ENCODE results near the gene SRD5A1.

GRCh38 chr5:6721442-6721841 lies 88.2 kb downstream of the SRD5A1 start:
- TF ChIP-seq, protein P1, sequence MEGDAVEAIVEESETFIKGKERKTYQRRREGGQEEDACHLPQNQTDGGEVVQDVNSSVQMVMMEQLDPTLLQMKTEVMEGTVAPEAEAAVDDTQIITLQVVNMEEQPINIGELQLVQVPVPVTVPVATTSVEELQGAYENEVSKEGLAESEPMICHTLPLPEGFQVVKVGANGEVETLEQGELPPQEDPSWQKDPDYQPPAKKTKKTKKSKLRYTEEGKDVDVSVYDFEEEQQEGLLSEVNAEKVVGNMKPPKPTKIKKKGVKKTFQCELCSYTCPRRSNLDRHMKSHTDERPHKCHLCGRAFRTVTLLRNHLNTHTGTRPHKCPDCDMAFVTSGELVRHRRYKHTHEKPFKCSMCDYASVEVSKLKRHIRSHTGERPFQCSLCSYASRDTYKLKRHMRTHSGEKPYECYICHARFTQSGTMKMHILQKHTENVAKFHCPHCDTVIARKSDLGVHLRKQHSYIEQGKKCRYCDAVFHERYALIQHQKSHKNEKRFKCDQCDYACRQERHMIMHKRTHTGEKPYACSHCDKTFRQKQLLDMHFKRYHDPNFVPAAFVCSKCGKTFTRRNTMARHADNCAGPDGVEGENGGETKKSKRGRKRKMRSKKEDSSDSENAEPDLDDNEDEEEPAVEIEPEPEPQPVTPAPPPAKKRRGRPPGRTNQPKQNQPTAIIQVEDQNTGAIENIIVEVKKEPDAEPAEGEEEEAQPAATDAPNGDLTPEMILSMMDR (IDR thresholded peaks at IDR 0.05) = no peak
- TF ChIP-seq POLR2A (IDR thresholded peaks at IDR 0.05) = no peak
- no peak for TF ChIP-seq EP300 (IDR thresholded peaks at IDR 0.05)
